Endodermal cell (in vitro differentiated cells): ENCODE data around the gene PARD3B. TPM values are rescaled to one million over a fixed set of nuclear protein-coding genes. Genes with fewer than 3 reads are reported as not detected.

Source experiments
- DNase-seq: peaks from one replicate; pipeline ENCODE4 v3.0.0-alpha.2; 2017
- H3K27ac ChIP-seq: 2 replicates; pipeline ENCODE4 v1.5.1; 2013; ENCODE audit warnings: mild to moderate bottlenecking, low read depth, low read length, moderate library complexity
- H3K27me3 ChIP-seq: 2 replicates; pipeline ENCODE4 v1.6.1; 2013; ENCODE audit warnings: mild to moderate bottlenecking, low read length, moderate library complexity; ENCODE audit not compliant: insufficient read depth, control insufficient read depth, poor library complexity, severe bottlenecking
- H3K36me3 ChIP-seq: 2 replicates; pipeline ENCODE4 v1.7.0; 2013; ENCODE audit warnings: mild to moderate bottlenecking, low read length, moderate library complexity; ENCODE audit not compliant: control insufficient read depth, insufficient read depth
- H3K4me1 ChIP-seq: one replicate; pipeline ENCODE4 v1.7.0; 2013; ENCODE audit warnings: low read length; ENCODE audit not compliant: control insufficient read depth, insufficient read depth
- H3K4me3 ChIP-seq: 2 replicates; pipeline ENCODE4 v1.5.1; 2013; ENCODE audit warnings: mild to moderate bottlenecking, low read length, moderate library complexity
- H3K9ac ChIP-seq: 2 replicates; pipeline ENCODE4 v1.6.1; 2013; ENCODE audit warnings: mild to moderate bottlenecking, low read length, moderate library complexity; ENCODE audit not compliant: poor library complexity, severe bottlenecking; ENCODE audit errors: extremely low read depth
- H3K9me3 ChIP-seq: 2 replicates; pipeline ENCODE4 v1.6.1; 2013; ENCODE audit warnings: mild to moderate bottlenecking, low read length, moderate library complexity; ENCODE audit not compliant: control insufficient read depth
- H3K27ac Mint-ChIP-seq: 2 replicates; pipeline ENCODE4 v1.8.0; 2020; ENCODE audit warnings: mixed read lengths
- H3K27me3 Mint-ChIP-seq: 2 replicates; pipeline ENCODE4 v1.8.0; 2021; ENCODE audit warnings: mild to moderate bottlenecking, mixed read lengths; ENCODE audit not compliant: insufficient read depth
- H3K36me3 Mint-ChIP-seq: 2 replicates; pipeline ENCODE4 v1.8.0; 2020; ENCODE audit warnings: low read depth, mixed read lengths
- H3K4me1 Mint-ChIP-seq: 2 replicates; pipeline ENCODE4 v1.8.0; 2020; ENCODE audit warnings: mixed read lengths
- H3K4me3 Mint-ChIP-seq: 2 replicates; pipeline ENCODE4 v1.8.0; 2020; ENCODE audit warnings: mild to moderate bottlenecking, moderate library complexity, mixed read lengths
- H3K9me3 Mint-ChIP-seq: 2 replicates; pipeline ENCODE4 v1.8.0; 2020; ENCODE audit warnings: mild to moderate bottlenecking, mixed read lengths
- CTCF ChIP-seq: fragments of 200-600 bp; sonication (generic); conservative IDR thresholded peaks from 2 replicates; pipeline ENCODE4 v1.5.0; 2021; ENCODE audit warnings: antibody characterized with exemption, mild to moderate bottlenecking
- WGBS, 2 experiments: methylation state at CpG; one replicate each; pipeline versions ENCODE4 v1.1.5 to v1.1.7; 2013; ENCODE audit warnings: missing lambda C conversion rate in 2 of 2, mixed read lengths in 1 of 2; ENCODE audit not compliant: insufficient coverage in 1 of 2, insufficient read length in 1 of 2; 5-methylcytosine and 5-hydroxymethylcytosine counted together
- total RNA-seq, 2 donors: library from RNA; stranded (reverse); fragmentation: NEBNext Ultra II Directional in 1 of 2; extraction: Animal tissue kit (Norgen Biotek cat#: 25700) in 1 of 2; gene quantifications; 2 replicates in 1 of 2; 3 replicates in 1 of 2; pipeline ENCODE4 v1.2.1, GENCODE V29; 2021

Gene PARD3B
- total RNA-seq, 2 donors from 2014 or later = 2.5 to 5.6 TPM

DNA sequence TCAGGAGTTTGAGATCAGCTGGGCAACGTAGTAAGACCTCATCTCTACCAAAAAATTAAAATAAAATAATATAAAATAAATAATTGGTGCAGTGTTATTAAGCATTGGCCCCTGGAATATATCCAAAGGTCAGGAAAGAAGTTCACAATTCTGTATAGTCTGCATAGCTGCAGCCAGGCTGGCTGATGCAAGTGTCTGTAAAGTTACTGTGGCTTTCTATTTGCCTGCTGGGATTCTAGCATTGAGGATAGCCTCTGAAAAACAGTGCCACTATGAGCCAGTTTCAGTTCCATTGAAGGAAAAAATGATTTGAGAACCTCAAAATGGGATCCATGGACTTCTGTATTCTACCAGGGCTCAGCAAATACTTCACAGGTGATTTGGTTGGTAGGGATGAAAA is 208.6 kb downstream of the PARD3B start:
- Histone ChIP-seq H3K9ac (no peak overlapping the region), H3K4me1 (no peaks in the 10 kb centered on the region), H3K36me3 (no peaks in the 10 kb centered on the region), H3K4me3 (no peak overlapping the region), H3K27ac (no peak overlapping the region), H3K27me3 (no peaks in the 10 kb centered on the region), H3K9me3 (no peaks in the 10 kb centered on the region)
- no CpG with 5 or more reads among the region's 1 CpG for WGBS, 2 experiments
- TF ChIP-seq CTCF = no peak
- H3K27me3 Mint-ChIP-seq = no peaks in the 10 kb centered on the region
- H3K9me3 Mint-ChIP-seq = no peaks in the 10 kb centered on the region
- no peak overlapping the region for H3K4me3 Mint-ChIP-seq
- no peak for DNase-seq
- no peaks in the 10 kb centered on the region for H3K4me1 Mint-ChIP-seq
- no peaks in the 10 kb centered on the region for H3K36me3 Mint-ChIP-seq
- no peak overlapping the region for H3K27ac Mint-ChIP-seq

- H3K27ac ChIP-seq = no peak overlapping the region
- no peak for DNase-seq
- no peaks in the 10 kb centered on the region for H3K9me3 ChIP-seq
- Mint-ChIP-seq H3K4me3 (no peak overlapping the region), H3K36me3 (no peaks in the 10 kb centered on the region), H3K9me3 (no peaks in the 10 kb centered on the region), H3K4me1 (no peaks in the 10 kb centered on the region), H3K27ac (no peak overlapping the region), H3K27me3 (no peaks in the 10 kb centered on the region)
- 89 to 100% methylated on average over 1 to 2 of the region's 3 CpGs for WGBS, 2 experiments
- H3K36me3 ChIP-seq = no peaks in the 10 kb centered on the region
- H3K4me3 ChIP-seq = no peak overlapping the region
- H3K27me3 ChIP-seq = no peaks in the 10 kb centered on the region
- H3K9ac ChIP-seq = no peak overlapping the region
- no peaks in the 10 kb centered on the region for H3K4me1 ChIP-seq
- TF ChIP-seq CTCF = no peak
Observed at GRCh38 chr2:204754898-204755297, 209.6 kb downstream of the PARD3B start.

DNA sequence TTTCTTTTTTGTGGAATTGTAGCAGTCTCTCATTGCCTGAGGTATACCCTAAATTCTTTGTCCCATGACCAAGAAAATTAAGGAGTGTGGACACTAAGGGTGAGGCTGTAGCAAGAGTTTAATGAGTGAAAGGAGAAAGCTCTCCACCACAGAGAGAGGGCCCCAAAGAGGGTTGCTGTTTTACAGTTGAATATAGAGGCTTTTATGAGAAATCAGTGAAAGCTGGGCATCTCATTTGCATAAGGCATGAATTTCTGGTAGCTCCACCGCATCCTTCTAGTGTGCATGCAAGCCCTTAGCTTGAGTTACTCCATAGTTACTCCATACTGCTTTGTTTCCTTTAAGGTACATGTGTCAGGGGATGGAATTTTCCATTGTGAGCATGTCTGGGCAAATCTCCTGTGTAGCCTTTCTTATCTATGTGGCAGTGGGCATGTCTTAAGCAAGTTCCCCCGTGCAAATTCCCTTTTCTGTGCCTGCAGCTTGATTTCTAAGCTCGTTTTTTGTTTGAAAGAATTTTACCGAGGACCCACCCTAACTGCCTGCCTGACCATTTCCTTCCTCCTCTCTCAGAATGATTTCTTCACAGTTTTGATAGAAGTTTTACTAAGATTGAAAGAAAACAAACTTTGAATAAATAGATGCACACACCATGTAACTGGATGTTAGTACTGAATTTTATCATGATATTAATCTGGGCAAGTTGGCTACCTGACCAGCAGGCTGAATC is 218.9 kb downstream of the PARD3B start:
- no peak for TF ChIP-seq CTCF
- H3K27me3 ChIP-seq = no peaks in the 10 kb centered on the region
- no peaks in the 10 kb centered on the region for H3K4me1 ChIP-seq
- no peak overlapping the region for H3K4me3 Mint-ChIP-seq
- H3K9me3 ChIP-seq = peaks cover 23% of the 10 kb centered on the region
- H3K4me3 ChIP-seq = no peak overlapping the region
- peaks cover 25% of the 10 kb centered on the region for H3K9me3 Mint-ChIP-seq
- no peaks in the 10 kb centered on the region for H3K4me1 Mint-ChIP-seq
- no peak overlapping the region for H3K27ac Mint-ChIP-seq
- H3K9ac ChIP-seq = no peak overlapping the region
- no peak for DNase-seq
- H3K27ac ChIP-seq = no peak overlapping the region
- H3K27me3 Mint-ChIP-seq = no peaks in the 10 kb centered on the region
- H3K36me3 Mint-ChIP-seq = peaks cover 3% of the 10 kb centered on the region
- no peaks in the 10 kb centered on the region for H3K36me3 ChIP-seq
- 95 to 100% methylated on average over 1 to 4 of the region's 4 CpGs for WGBS, 2 experiments
